Fibroblast of upper back skin (primary cell): ENCODE measurements around the gene PKP1.
A peak's percentile ranks its signal among the peaks of the same experiment; 100 is the strongest.

Experiments
- DNase-seq: peaks from one replicate; pipeline ENCODE4 v3.0.0-alpha.2; 2013

The PKP1 gene

DNA sequence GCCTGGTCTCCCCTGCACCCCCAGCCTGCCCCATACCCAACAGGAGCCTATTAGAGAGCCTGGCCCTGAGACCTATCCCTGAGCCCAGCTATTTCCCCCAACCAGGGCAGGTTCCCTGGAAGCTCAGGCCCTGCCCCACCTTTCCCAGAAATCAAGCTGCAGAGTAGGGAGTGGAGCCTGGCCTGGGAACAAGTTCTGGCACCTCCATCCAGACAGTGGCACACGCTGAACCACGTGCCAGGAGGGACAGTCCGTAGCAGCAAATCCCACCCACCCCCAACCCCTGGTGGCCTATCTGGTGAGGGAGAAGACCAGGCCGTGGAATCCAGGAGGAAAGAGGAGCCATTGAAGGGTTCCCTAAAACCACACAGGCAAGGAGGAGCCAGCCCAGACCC is 71.6 kb downstream of the PKP1 start:
- no peak for DNase-seq

DNA sequence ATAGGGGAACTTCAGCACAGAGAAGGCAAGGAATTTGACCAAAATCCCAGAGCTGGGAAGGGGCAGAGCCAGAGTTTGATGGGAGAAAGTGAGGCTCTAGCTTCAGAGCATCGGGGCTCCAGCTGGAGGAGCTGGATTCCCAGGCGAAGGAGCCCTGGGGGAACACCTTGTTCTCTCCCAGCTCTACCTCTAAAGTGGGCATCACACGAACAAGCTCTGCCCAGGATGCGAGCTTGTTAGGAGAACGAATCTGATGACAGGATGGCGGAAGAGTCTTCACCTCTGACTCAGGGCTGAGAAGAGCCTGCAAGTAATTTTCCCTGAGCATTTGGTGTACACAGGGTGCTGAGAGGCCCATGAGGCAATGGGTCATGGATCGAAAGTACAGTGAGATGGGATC is 72.2 kb downstream of the PKP1 start:
- DNase-seq = no peak

DNA sequence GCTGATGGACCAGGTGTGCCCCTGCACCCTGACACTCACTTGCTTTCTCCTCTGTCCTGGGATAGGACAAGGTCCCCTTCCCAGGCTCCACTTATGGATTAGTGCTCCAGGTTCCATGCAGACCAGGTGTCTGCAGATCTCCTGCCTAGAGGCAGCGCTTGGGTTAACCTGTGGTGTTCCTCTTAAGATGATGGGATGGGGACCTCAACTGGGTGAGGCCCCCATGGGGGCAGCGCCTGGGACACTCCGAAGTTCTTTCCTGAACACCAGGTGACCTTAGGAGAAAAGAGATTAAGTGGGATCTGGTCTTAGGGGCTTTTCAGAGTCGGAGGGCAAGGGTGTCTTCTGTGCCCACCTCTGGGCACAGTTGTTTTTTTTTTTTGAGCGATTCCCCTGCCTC is 72.9 kb downstream of the PKP1 start:
- DNase-seq = no peak

DNA sequence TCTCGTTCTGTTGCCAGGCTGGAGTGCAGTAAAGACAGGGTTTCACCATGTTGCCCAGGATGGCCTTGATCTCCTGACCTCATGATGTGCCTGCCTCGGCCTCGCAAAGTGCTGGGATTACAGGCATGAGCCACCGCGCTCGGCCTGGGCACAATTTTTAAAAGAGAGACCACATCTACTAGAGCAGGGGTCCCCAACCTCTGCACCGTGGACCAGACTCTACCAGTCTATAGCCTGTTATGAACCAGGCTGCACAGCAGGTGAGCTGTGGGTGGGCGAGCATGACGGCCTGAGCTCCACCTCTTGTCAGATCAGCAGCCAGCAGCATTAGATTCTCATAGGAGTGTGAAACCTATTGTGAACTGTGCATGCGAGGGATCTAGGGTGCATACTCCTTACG is 73.4 kb downstream of the PKP1 start:
- no peak for DNase-seq

DNA sequence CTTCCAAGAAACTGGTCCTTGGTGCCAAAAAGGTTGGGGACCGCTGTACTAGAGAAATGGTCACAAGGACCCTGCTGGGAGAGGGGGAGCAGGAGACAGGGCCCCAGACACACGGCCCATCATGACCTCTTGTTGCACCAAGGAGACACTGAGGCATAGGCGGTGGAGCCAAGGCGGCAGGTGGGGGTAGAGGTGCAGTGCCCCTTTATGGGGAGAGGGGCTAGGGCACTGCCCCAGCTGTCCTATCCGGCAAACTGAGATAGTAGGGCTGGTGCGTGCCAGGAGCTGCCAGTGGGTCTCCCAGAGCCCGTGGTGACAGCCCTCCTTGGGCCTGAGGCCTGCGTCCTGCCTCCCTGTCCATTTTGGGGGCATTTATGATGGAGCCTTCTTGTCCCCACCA is 73.9 kb downstream of the PKP1 start:
- DNase-seq = no peak

DNA sequence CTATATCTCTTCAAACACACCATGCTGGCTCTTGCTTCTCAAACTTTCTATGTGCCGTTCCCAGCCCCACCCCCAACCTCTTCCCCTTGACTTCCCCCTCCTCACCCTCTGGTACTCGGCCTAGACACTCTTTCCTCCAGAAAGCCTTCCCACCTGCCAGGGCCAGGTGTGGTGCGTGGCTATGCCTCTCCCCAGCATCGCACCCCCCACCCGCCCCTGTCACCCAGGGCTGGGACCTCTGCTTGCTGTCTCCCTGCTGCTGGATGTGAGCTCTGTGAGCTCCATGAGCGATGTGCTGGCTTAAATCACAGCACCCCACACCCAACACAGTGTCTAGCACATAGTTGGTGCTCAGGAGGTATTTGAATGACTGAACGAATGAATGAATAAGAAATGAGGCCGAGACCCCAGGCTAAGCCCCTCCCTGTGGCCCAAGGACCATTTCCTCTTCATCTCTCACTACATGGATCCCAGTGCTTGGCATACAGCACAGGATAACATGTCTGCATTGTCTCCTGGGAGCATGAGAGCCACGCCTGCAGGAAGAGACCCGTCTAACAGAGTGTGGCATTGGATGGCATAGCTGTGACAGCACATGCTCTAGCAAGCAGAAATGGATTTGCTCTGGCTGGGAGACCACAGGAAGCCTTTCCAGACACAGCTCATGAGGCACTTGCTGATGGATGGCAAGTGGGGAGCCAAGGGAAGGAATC is 74.5 kb downstream of the PKP1 start:
- no peak for DNase-seq

DNA sequence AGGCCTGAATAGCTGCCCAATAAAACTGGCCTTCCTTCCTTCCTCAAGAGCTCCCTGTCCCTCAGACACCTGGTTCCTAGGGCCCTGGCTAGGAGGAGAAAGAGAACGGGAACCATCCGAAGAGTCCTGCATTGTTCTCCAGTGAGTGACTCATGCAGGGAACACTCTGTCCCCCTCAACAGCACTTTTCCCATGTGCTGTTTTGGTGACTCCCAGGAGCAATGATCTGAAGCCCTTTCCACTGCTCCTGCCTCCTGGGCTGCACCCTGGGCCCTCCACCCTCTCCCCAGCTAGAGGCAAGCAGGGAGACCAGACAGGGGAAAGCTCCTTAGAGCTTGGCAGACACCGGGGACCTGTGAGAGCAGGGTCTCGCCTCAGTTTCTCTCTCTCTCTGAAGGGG is 75.3 kb downstream of the PKP1 start:
- DNase-seq = peak; percentile 16

DNA sequence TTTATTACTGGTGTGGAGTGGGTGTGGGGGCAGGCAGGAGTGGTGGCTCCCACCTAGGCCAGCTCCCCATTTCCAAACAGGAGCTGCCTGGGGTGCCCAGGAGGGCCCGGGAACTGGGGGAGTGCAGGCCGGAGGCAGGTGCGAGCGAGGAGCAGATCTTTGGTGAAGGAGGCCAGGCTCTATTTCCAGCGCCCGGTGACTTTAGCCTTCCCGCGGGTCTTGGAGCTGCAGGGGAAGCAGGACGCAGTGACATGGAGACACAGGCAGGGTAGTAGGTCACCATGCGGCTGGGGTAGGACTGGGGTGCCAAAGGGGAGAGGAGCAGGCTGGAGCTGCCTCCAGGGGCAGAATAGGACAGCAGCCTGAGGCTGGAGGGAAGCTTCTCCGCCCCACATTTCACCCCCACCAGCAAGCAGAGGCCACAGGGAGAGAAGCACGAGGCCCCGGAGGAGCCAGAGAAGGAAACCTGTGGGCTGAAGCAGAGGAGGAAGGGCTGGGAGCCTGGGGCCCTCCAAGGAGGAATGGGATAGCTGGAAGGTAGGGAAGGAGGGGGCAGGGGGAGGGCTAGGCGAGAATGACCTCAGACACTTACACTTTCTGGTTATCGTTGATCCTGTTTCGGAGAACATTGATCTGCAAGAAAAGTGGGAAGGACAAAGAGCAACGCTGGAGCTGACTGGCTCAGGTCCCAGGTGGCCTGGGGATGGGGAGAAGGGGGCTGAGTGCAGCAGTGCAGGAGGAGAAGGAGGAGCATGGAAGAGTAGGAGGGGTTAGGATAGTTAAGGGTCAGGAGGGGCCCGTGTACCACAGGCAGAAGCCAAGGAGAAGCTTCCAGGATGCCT is 75.9 kb downstream of the PKP1 start:
- no peak for DNase-seq

DNA sequence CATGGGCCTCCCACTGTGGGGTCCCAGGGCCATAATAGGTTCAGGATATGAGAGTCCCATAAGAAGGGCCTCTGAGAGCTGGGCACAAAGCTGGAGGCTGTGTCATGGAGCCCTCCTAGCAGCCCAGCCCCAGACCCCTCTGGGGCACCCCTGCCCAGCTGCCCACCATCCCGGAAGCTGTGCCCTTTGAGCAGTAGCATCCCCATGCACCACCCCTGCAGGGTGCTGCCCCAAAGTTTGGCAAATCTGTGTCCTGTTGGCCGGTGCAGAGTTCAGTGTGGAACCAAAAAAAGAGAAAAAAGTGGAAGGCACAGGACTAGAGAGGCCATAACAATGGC is 76.5 kb downstream of the PKP1 start:
- DNase-seq = no peak

DNA sequence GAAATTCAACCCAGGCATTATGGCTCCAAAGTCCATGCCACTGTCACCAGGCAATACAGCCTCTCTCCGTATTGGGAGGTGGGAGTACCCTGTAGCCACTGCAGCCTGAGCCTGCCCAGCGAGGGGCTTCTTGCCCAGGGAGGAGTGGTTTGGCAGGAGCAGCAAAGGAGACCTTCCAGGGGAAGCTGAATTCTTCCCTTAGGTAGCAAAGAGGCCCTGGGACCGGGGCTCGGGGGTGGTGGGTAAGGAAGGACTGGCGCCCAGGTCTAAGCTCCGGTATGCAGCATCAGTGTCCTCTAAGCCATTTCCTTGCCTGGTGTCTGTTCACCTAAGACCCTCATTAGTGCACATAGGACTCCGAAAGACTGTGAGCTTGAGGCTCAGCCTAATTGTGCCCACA is 77.2 kb downstream of the PKP1 start:
- DNase-seq = no peak

DNA sequence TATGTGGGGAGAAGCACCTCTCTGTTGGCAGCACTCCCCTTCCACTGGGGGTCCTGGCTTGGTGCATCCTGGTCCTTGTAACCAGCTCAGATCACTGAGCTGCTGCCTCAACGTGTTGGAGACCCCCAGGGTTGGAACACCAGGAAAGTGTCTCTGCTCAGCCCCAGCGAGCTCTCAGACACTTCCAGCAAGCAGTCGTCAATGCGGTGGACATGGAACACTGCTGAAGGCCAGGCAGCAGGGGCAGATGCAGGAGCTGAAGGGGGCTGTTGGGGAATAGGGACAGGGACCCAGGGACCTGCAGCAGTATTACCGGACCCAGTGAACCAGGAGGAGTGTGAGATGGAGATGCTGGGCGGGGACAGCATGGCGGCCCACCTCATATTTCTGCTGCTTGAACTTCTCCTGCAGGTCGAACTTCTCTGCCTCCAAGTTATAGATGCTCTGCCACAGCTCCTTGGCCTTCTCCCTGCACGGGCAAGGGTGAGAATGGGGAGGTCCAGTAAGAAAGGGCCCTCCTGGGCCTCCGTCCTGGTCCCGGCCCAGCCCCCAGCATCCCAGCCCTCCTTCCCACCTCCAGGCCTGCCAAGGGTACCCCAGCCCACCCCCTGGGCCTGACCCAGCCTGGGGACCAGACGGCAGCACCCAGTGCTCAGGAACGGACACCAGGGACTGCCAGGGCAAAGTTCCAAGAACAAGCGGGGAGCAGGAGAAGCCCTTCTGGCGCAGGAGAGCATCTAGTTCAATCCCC is 77.8 kb downstream of the PKP1 start:
- no peak for DNase-seq

DNA sequence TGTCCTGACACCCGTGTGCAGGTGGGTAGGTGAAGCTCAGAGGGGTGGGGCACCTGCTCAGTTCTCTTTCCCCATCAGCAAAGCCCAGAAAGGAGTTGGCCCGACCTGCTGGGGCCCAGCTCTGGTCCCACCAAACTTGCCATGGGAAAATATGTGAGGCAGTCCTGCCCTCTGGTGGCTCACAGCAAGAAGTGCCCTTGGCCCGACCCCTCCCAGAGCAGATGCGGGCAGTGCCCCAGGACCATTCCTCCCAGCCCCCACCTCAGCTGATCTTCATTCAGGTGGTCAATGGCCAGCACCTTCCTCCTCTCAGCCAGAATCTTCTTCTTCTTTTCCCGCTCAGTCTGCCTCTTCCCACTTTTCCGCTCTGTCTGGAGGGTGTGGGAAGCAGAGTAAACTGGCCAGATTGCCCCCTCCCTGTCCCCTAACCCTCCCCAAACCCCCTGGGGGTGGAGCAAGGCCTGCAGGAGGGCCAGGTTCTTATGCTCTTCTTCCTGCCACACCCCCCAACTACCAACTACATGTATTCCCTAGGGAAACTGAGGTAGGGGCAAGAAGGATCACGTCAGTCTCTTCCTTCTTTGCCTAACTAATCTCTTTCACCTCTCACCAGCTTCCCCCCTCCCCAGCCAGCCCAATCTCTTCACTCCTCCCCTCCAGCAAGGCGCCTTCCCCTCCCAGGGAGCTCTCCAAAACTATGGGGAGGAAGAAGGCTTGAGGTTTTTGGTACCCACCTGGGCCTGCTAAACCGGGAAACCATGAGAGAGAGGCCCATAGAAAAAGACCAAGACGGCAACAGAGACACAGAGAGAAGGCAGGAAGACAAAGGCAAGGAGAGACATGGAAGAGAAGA is 78.6 kb downstream of the PKP1 start:
- DNase-seq = peak; percentile 44

DNA sequence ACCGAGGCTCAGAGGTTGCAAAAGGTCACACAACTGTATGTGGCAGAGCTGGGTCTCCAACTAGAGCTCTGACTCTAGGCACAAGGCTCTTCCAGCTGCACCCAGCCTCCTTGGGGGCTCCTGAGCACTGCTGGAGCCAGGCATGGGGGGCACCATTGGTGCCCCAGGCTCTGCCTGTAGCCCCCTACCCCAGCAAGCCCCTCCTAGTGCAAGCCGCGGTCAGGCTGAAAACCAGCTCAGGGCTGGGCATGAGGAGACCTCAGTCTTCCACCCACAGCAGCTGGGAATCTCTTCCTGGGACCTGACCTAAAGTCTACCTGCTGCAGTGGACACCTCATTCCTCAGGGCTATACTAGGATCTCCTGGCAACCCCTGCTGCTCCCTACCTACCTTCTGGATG is 79.6 kb downstream of the PKP1 start:
- no peak for DNase-seq

DNA sequence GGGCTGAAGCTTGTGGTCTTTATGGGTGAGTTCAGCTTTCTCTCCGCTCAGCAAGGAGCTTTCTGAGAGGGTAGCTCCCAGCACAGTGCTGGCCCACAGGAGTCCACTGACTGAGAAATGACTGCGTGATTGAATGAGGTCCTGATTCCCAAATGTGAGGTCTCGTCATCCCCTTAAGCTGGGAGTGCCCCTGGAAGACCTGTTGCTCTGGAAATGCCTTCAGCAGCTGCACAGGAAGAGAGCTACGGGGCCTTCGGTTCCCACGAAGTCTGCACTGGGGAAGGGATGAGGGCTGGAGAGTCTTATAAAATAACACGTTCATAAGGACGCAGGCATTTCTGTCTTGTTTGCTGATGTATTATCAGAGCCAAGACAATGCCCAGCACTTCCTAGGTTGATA is 80.2 kb downstream of the PKP1 start:
- DNase-seq = no peak

DNA sequence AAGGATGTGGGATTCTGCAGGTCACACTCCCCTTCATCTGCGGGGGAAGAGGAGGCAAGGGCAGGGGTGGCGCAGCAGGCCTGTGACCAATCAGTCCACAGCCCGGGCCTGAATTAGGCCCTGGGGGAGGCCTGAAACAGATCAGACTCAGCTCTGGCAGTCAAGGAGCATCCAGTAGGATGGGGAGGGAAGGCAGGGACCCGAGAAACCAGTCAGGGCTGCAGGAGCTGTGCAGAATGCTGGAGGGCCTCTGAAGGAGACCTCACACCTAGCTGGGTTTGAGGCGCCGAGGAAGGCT is 81.5 kb downstream of the PKP1 start:
- DNase-seq = no peak

DNA sequence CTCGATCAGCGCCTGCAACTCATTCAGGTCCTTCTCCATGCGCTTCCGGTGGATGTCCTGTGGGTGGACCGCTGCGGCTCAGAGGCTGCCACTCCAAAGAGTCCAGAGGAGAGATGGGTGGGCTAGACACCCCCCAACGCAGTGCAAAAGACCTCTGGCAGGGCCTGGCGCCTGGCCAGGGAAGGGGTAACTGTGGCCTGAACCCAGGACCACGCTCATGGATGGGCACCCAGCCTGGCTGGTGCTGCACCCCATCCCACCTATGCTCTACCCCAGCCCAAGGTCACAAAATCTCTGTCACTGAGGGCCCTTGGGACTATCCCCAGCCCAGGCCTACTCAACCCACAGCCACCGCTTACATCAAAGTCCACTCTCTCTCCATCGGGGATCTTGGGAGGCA is 81.9 kb downstream of the PKP1 start:
- DNase-seq = no peak

DNA sequence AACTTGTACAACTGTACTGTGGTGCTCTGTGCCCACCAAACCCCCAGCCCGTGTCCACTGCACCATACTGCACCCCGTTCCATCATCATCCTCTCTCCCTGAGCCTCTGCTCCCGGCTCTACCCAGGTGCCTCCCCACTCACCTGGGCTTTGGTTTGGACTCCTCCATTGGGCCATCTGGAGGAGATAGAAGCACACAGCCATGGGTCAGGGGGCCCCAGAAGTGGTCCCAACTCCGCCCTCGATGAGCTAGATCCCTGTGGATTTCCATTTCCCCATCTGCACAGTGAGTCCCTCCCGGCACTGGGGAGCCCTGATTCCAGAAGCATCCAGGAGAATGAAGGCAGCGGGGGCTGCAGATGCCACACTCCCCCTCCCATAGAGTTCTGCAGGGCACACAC is 83.4 kb downstream of the PKP1 start:
- no peak for DNase-seq

DNA sequence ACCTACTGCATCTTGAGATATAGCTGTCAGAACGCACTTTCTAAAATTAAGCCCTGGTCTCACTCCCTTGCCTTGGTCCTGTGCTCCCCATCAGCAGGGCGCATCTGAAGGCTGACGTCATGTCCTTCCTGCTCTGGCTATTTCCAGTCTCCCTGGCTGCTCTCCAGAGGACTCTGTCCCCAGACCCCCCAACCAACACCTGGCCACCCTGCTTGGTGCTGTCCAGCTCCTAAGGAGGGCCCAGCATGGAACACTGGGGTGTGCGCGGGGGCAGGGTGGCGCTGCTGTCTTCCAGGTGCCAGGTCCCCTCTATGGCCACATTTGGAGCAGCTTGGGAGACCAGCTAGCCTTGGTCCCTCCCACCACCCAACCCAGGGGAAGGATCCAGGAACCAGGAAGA is 85.9 kb downstream of the PKP1 start:
- DNase-seq = no peak

DNA sequence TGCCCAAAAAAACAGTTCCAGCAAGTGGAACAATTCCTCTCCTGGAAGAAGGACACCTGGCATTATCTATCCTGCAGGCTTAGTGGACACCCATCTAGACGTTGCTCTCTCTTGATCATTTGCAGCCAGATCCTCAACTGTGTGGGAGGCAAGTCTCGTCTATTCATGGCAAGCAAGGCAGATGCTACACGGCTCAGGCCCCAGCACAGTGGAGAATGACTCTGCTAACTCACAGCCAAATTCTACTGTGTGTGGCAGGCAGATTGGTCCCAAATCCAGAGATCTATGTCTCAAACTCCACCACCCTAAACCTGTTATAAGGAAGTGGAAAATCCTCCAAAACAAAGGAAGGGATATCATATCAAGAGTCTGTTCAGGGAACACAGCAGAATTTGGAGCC is 87.2 kb downstream of the PKP1 start:
- DNase-seq = no peak

DNA sequence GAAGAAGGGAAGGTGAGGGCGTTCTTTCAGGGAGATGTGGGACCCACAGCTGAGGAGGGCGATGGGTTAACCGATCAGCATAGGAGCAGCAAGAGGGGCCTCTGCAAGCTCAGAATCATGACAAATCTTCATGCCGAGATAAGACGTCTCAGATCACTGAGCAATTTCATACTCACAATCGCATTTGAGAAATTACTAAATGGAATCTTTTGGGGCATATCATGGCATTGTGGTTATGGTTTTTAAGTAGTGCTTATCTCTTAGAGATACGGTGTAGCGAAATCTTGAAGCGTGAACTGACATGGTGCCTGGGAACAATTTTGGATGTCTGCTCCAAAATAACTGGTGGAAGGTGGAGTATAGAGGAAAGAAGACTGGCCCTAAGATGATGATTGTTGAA is 88.0 kb downstream of the PKP1 start:
- DNase-seq = no peak

DNA sequence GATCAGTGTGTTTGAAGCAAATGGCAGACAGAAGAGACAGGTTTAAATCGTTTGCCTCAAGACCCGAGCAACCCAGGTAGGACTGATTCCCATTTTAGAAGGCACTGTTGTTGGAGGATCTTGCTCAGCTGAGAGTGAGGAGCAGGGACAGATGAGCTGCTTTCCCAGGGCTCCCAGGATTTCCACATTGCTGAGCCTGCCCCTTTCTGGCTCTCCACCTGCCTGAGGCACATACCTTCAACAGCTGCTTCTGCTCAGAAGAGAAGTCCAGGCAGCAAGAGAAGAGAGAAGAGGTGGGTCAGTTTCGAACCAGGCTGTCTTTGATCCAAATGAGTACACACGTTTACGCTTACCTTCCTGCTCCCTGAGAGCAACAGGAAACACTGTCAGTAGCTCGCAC is 88.5 kb downstream of the PKP1 start:
- DNase-seq = no peak

DNA sequence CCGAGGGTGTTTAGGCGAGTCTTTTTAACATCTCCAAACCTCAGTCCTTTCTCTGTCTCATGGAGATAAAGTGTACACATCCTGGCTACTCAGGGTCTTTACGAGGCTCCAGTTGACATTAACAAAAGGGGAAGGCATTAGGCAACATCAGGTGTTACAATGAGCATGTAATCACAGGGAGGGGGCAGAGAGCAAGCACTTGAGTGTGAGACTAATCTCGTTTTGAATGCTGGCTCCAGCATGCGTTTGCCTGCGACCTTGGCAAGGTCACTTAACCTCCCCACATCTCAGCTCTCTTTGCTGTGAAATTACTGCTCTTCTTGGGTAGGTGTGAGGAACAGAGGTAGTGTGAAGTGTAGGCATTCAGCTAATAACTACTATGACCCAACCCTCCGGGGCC is 91.1 kb downstream of the PKP1 start:
- no peak for DNase-seq

DNA sequence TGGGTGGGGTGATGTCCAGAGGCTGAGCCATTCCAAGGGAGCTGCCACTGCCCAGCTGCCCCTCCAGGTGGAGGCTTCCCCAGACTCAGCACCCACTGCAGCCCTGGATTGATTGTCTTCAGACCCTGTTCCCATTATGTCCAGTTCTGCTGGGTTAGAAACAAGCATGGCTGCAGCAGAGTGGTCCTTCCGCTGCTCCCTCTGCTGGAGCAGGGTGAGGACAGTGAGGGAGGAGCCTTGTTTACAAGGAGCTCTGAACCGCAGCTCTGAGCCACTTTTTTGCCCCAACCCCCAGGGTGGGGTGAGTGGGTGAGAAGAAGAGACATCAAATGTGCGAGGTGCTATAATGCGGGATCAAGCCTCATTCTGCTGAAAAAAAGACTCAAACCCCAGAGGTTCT is 91.9 kb downstream of the PKP1 start:
- DNase-seq = no peak

DNA sequence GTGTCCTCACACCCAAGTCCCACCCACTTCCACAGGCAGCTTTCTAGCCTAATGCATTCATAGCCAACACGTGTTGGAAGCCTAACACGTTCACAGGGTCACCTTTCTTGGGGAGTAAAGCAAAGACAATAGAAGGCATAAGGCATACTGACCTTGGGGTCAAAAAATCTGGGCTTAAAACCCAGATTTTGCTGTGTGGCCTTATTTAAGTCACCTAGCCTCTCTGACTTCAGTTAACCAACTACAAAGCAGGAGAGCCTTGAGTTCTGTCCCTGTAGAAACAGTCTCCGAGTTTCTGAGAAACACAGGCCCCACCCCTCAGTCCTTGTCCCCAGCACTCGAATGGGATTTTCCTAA is 92.8 kb downstream of the PKP1 start:
- DNase-seq = no peak
